HepG2 (cell line): ENCODE measurements around the gene STK32C. TPM values are rescaled to one million over a fixed set of nuclear protein-coding genes. Genes with fewer than 3 reads are reported as not detected.

Source experiments
- ATAC-seq: fragments of 200-7000 bp; cut with Tn5 transposase; 3 replicates; pipeline ENCODE4 v1.9.1; 2020; ENCODE audit warnings: mild to moderate bottlenecking, moderate library complexity
- BruUV-seq: library from RNA; stranded (reverse); fragments of 400-500 nt; replicated peaks from 2 replicates; lab custom pipeline; 2021; lab: Mats Ljungman, UMichigan
- CTCF ChIA-PET: fragments of 300-600 bp; formaldehyde crosslinking; extraction: SDS; loops from one replicate; lab custom pipeline; 2021; ENCODE audit warnings: low total read pairs, inconsistent platforms, low intra/inter-chr PET ratio; lab: Yijun Ruan, JAX
- POLR2A ChIA-PET: fragments of 350-600 bp; sonication (Branson Sonifier 250); formaldehyde crosslinking; loops from one replicate; lab custom pipeline; 2020; ENCODE audit warnings: antibody characterized with exemption, inconsistent platforms; lab: Yijun Ruan, JAX
- DNase-seq: peaks from one replicate; pipeline ENCODE4 v3.0.0-alpha.2; 2015; ENCODE audit warnings: low spot score
- FAIRE-seq: peaks from 3 replicates; lab custom pipeline; 2011; peaks lifted over from hg19 to GRCh38; lab: Jason Lieb, UNC
- H2AFZ ChIP-seq: one replicate; pipeline ENCODE4 v1.6.1; 2011; ENCODE audit warnings: low read length, inconsistent platforms
- H3K27ac ChIP-seq: fragments of 300-600 bp; 3 replicates; pipeline ENCODE4 v1.8.0; 2011; ENCODE audit warnings: mixed run types, mild to moderate bottlenecking, mixed read lengths, low read length, inconsistent platforms; ENCODE audit not compliant: insufficient read depth; ENCODE audit errors: extremely low read length
- H3K27me3 ChIP-seq, 2 experiments: fragments of 200-600 bp in 1 of 2; 2 replicates in 1 of 2; 3 replicates in 1 of 2; pipeline versions ENCODE4 v1.6.0 to v1.8.0; 2011; ENCODE audit warnings: low read length in 2 of 2, mild to moderate bottlenecking in 2 of 2, moderate library complexity in 2 of 2, inconsistent platforms in 1 of 2; ENCODE audit not compliant: insufficient read depth in 2 of 2, control insufficient read depth in 1 of 2
- H3K36me3 ChIP-seq, 2 experiments: fragments of 200-600 bp in 1 of 2; replicated peaks in 1 of 2; 2 replicates in 1 of 2; 3 replicates in 1 of 2; pipeline versions ENCODE4 v1.5.1 to v1.8.0; 2011; ENCODE audit warnings: low read length in 2 of 2, inconsistent platforms in 1 of 2; ENCODE audit not compliant: insufficient read depth in 2 of 2, control insufficient read depth in 1 of 2
- H3K4me1 ChIP-seq: 2 replicates; pipeline ENCODE4 v1.5.1; 2012; ENCODE audit warnings: low read length, inconsistent platforms; ENCODE audit not compliant: insufficient read depth
- H3K4me2 ChIP-seq: 2 replicates; pipeline ENCODE4 v1.6.0; 2011; ENCODE audit warnings: low read depth, low read length, inconsistent platforms
- H3K4me3 ChIP-seq, 3 experiments: fragments of 200-600 bp in 1 of 3; sonication (generic), shearing (Covaris generic) in 1 of 3; replicated peaks in 1 of 3; 2 replicates each; pipeline ENCODE4 v1.5.1; 2011 to 2016; ENCODE audit warnings: low read length in 3 of 3, inconsistent platforms in 2 of 3, low read depth in 2 of 3, mild to moderate bottlenecking in 2 of 3, control low read depth in 1 of 3, mixed read lengths in 1 of 3; ENCODE audit not compliant: insufficient read depth in 1 of 3
- H3K79me2 ChIP-seq: one replicate; pipeline ENCODE4 v1.6.1; 2011; ENCODE audit warnings: low read length, inconsistent platforms; ENCODE audit not compliant: insufficient read depth
- H3K9ac ChIP-seq: 2 replicates; pipeline ENCODE4 v1.6.0; 2011; ENCODE audit warnings: mild to moderate bottlenecking, low read depth, low read length, inconsistent platforms; ENCODE audit not compliant: insufficient read depth
- H3K9me3 ChIP-seq: 2 replicates; pipeline ENCODE4 v1.5.1; 2012; ENCODE audit warnings: mild to moderate bottlenecking, low read length
- H4K20me1 ChIP-seq: 2 replicates; pipeline ENCODE4 v1.6.0; 2011; ENCODE audit warnings: inconsistent platforms, mild to moderate bottlenecking, low read length, moderate library complexity; ENCODE audit not compliant: insufficient read depth
- ARID4A ChIP-seq: sonication (generic); formaldehyde crosslinking; IDR thresholded peaks from 2 replicates; pipeline ENCODE4 v1.5.0; 2020; ENCODE audit warnings: mild to moderate bottlenecking, missing genetic modification reagents, borderline replicate concordance
- CREBL2 ChIP-seq: sonication (generic); formaldehyde crosslinking; IDR thresholded peaks from 2 replicates; pipeline ENCODE4 v1.8.1; 2023; ENCODE audit warnings: missing genetic modification reagents, mild to moderate bottlenecking, borderline replicate concordance
- KDM5A ChIP-seq: fragments of 200-600 bp; sonication (generic); IDR thresholded peaks from 2 replicates; pipeline ENCODE4 v1.7.0; 2018; ENCODE audit warnings: antibody characterized with exemption, mild to moderate bottlenecking, low read length, borderline replicate concordance
- MAFF ChIP-seq: IDR thresholded peaks from 2 replicates; pipeline ENCODE4 v1.6.1; 2011; ENCODE audit warnings: low read depth, low read length, improper control_type of control experiment
- SP140L ChIP-seq: sonication (generic); formaldehyde crosslinking; IDR thresholded peaks from 2 replicates; pipeline ENCODE4 v1.4.0; 2020; ENCODE audit warnings: missing genetic modification reagents, borderline replicate concordance
- STAG1 ChIP-seq: sonication (generic); formaldehyde crosslinking; IDR thresholded peaks from 2 replicates; pipeline ENCODE4 v1.4.0; 2020; ENCODE audit warnings: missing genetic modification reagents
- ZC3H13 ChIP-seq: sonication (generic); formaldehyde crosslinking; IDR thresholded peaks from 2 replicates; pipeline ENCODE4 v1.8.1; 2023; ENCODE audit warnings: mild to moderate bottlenecking, missing genetic modification reagents, moderate library complexity
- ZNF331 ChIP-seq: sonication (generic); formaldehyde crosslinking; IDR thresholded peaks from 2 replicates; pipeline ENCODE4 v1.4.0; 2020; ENCODE audit warnings: missing genetic modification reagents
- ZNF383 ChIP-seq: sonication (generic); formaldehyde crosslinking; IDR thresholded peaks from 2 replicates; pipeline ENCODE4 v1.4.0; 2020; ENCODE audit warnings: missing genetic modification reagents, mild to moderate bottlenecking, borderline replicate concordance
- ZNF432 ChIP-seq: sonication (generic); formaldehyde crosslinking; IDR thresholded peaks from 2 replicates; pipeline ENCODE4 v1.5.0; 2020; ENCODE audit warnings: missing genetic modification reagents, mild to moderate bottlenecking, borderline replicate concordance
- ZNF576 ChIP-seq: sonication (generic); formaldehyde crosslinking; IDR thresholded peaks from 2 replicates; pipeline ENCODE4 v1.4.0; 2020; ENCODE audit warnings: mild to moderate bottlenecking, missing genetic modification reagents
- ZNF737 ChIP-seq: sonication (generic); formaldehyde crosslinking; IDR thresholded peaks from 2 replicates; pipeline ENCODE4 v1.5.0; 2020; ENCODE audit warnings: missing genetic modification reagents, mild to moderate bottlenecking, borderline replicate concordance
- ZNF790 ChIP-seq: sonication (generic); formaldehyde crosslinking; IDR thresholded peaks from 2 replicates; pipeline ENCODE4 v1.8.0; 2022; ENCODE audit warnings: missing genetic modification reagents, mild to moderate bottlenecking, borderline replicate concordance
- ZNF839 ChIP-seq: sonication (generic); formaldehyde crosslinking; IDR thresholded peaks from 2 replicates; pipeline ENCODE4 v1.4.0; 2020; ENCODE audit warnings: missing genetic modification reagents, mild to moderate bottlenecking, borderline replicate concordance
- ZSCAN25 ChIP-seq: sonication (generic); formaldehyde crosslinking; IDR thresholded peaks from 2 replicates; pipeline ENCODE4 v1.8.0; 2022; ENCODE audit warnings: mild to moderate bottlenecking, missing genetic modification reagents
- WGBS: methylation state at CpG from one replicate; pipeline ENCODE4 v1.1.6; 2017; ENCODE audit warnings: low lambda C conversion rate; 5-methylcytosine and 5-hydroxymethylcytosine counted together
- in situ Hi-C: cut with HindIII; loops from 2 replicates; pipeline ENCODE4 v1.10.0; 2017; ENCODE audit warnings: low pct_unique_long_range_greater_than_20kb; ENCODE audit not compliant: extremely low pct_ligation_motif_present
- intact Hi-C: fragments of 100-400 bp; cut with micrococcal nuclease; formaldehyde crosslinking; loops from one replicate; pipeline ENCODE4 v1.10.0; 2022; ENCODE audit not compliant: unreplicated experiment
- polyA plus RNA-seq, 8 experiments: library from polyadenylated mRNA; depleted of rRNA in 3 of 8; stranded (reverse) in 7 of 8; unstranded in 1 of 8; fragments of >200 nt; fragmentation: Illumina TruSeq in 4 of 8; extraction: Trizol in 4 of 8; gene quantifications; 2 replicates each; pipeline versions ENCODE4 v1.2.1 to v1.2.3, GENCODE V29; 2011 to 2016; ENCODE audit warnings: low read depth in 4 of 8, missing spikeins in 1 of 8, mixed read lengths in 1 of 8; ENCODE audit not compliant: insufficient read depth in 1 of 8
- total RNA-seq, 5 experiments: library from RNA; depleted of rRNA; stranded (reverse); fragments of >200 nt; fragmentation: Illumina TruSeq; extraction: Trizol; gene quantifications; 2 replicates each; pipeline ENCODE4 v1.2.3, GENCODE V29; 2016; ENCODE audit warnings: low read depth in 1 of 5

STK32C gene
- total and polyA plus RNA-seq, 2 of the 13 experiments (the other 11 are each of a cell fraction or from before 2014, with no cell fraction given) = 10.9 to 19.4 TPM

GRCh38 chr10:132162590-132163277, 145.0 kb downstream of the STK32C start:
- FAIRE-seq (no peak), ATAC-seq (no peak)
- H3K4me2 ChIP-seq = no peak overlapping the region

GRCh38 chr10:132162021-132162531, 145.7 kb downstream of the STK32C start:
- intact Hi-C loops (no loop called here), in situ Hi-C loops (no loop called here)
- no peaks in the 10 kb centered on the region for H3K36me3 ChIP-seq
- no TSS peak for BruUV-seq
- no peak overlapping the region for H3K27ac ChIP-seq
- peaks cover 0 to 17% of the 10 kb centered on the region in 2 experiments; a peak in 3 of 5 replicates for H3K27me3 ChIP-seq
- no peak overlapping the region for H3K4me3 ChIP-seq
- no peaks in the 10 kb centered on the region for H4K20me1 ChIP-seq
- peaks cover 11% of the 10 kb centered on the region for H3K4me1 ChIP-seq
- no peak for FAIRE-seq
- H3K79me2 ChIP-seq = no peaks in the 10 kb centered on the region
- no peaks in the 10 kb centered on the region for H3K9me3 ChIP-seq
- DNase-seq = no peak
- CTCF ChIA-PET = no interaction called here
- no peak overlapping the region for H2AFZ ChIP-seq
- no peak for ATAC-seq
- 28% methylated on average over 7 of the region's 12 CpGs for WGBS
- H3K9ac ChIP-seq = no peak overlapping the region
- no peak overlapping the region for H3K4me2 ChIP-seq
- POLR2A ChIA-PET = no interaction called here
- TF ChIP-seq KDM5A (no peak), ZSCAN25 (CRISPR knock-in tag) (no peak), STAG1 (no peak), SP140L (CRISPR knock-in tag) (no peak), ZNF790 (CRISPR knock-in tag) (no peak), ZNF383 (CRISPR knock-in tag) (no peak), MAFF (no peak), ZNF737 (CRISPR knock-in tag) (no peak), ZNF839 (no peak), ZNF576 (no peak), ARID4A (CRISPR knock-in tag) (no peak)

More at GRCh38 chr10:132162590-132163277, 145.0 kb downstream of the STK32C start:
- no peak overlapping the region for H3K4me3 ChIP-seq
- peaks cover 11% of the 10 kb centered on the region for H3K4me1 ChIP-seq
- H2AFZ ChIP-seq = no peak overlapping the region
- POLR2A ChIA-PET = no interaction called here
- no peaks in the 10 kb centered on the region for H3K36me3 ChIP-seq
- TF ChIP-seq ZNF432 (CRISPR knock-in tag) (no peak), ZNF331 (no peak), ZC3H13 (no peak), CREBL2 (CRISPR knock-in tag) (no peak)
- H4K20me1 ChIP-seq = no peaks in the 10 kb centered on the region
- H3K9ac ChIP-seq = no peak overlapping the region
- peaks cover 0 to 23% of the 10 kb centered on the region in 2 experiments; a peak in 3 of 5 replicates for H3K27me3 ChIP-seq
- in situ Hi-C loops (no loop called here), intact Hi-C loops (no loop called here)
- no peaks in the 10 kb centered on the region for H3K79me2 ChIP-seq
- DNase-seq = no peak
- no peak overlapping the region for H3K27ac ChIP-seq
- BruUV-seq = no TSS peak
- no peaks in the 10 kb centered on the region for H3K9me3 ChIP-seq
- 53% methylated on average over 5 of the region's 10 CpGs for WGBS
- CTCF ChIA-PET = no interaction called here
